HG03575 (cell line): ENCODE results near the gene CFDP1.
"Not testable (repeated sequence)": the region's sequence is repeated elsewhere in the genome, so short reads cannot be mapped to it uniquely, and the experiment has no call there.

Source experiments
- ATAC-seq: cut with Tn5 transposase; IDR thresholded peaks from one replicate; pipeline ENCODE4 v1.9.1; 2021; ENCODE audit not compliant: unreplicated experiment, insufficient number of reproducible peaks, low FRiP score; ENCODE audit errors: extremely low read depth

Gene CFDP1

GRCh38 chr16:75460446-75460845, 27.1 kb upstream of the CFDP1 start:
- no peak for ATAC-seq

GRCh38 chr16:75459691-75460090, 26.4 kb upstream of the CFDP1 start:
- ATAC-seq = no peak

GRCh38 chr16:75458439-75458838, 25.1 kb upstream of the CFDP1 start:
- ATAC-seq = no peak

- no peak for ATAC-seq
Measured at GRCh38 chr16:75458029-75458428, 24.7 kb upstream of the CFDP1 start.

GRCh38 chr16:75457485-75458021, 24.2 kb upstream of the CFDP1 start:
- ATAC-seq = no peak

- no peak for ATAC-seq
Measured at GRCh38 chr16:75456971-75457370, 23.7 kb upstream of the CFDP1 start.

- ATAC-seq = not testable (repeated sequence)
Measured at GRCh38 chr16:75456486-75456885, 23.2 kb upstream of the CFDP1 start.

GRCh38 chr16:75455677-75456076, 22.4 kb upstream of the CFDP1 start:
- ATAC-seq = no peak

- ATAC-seq = no peak
Measured at GRCh38 chr16:75452464-75453190, 19.3 kb upstream of the CFDP1 start.

GRCh38 chr16:75446416-75446815, 13.1 kb upstream of the CFDP1 start:
- no peak for ATAC-seq

- no peak for ATAC-seq
Measured at GRCh38 chr16:75445298-75445697, 12.0 kb upstream of the CFDP1 start.

- no peak for ATAC-seq
Measured at GRCh38 chr16:75443298-75443697, 10.0 kb upstream of the CFDP1 start.

- peak; percentile 38 for ATAC-seq
Measured at GRCh38 chr16:75433732-75434413, 570 bp upstream of the CFDP1 start.

GRCh38 chr16:75429621-75430403, 3.5 kb downstream of the CFDP1 start:
- no peak for ATAC-seq

- not testable (repeated sequence) for ATAC-seq
Measured at GRCh38 chr16:75426524-75426923, 6.8 kb downstream of the CFDP1 start.

GRCh38 chr16:75424105-75424762, 9.1 kb downstream of the CFDP1 start:
- not testable (repeated sequence) for ATAC-seq

GRCh38 chr16:75423723-75424104, 9.6 kb downstream of the CFDP1 start:
- no peak for ATAC-seq

GRCh38 chr16:75421820-75422126, 11.5 kb downstream of the CFDP1 start:
- ATAC-seq = no peak
